Epithelial cell of proximal tubule (primary cell): ENCODE measurements around the gene C12orf76. TPM values are rescaled to one million over a fixed set of nuclear protein-coding genes. Genes with fewer than 3 reads are reported as not detected.
"Not testable (repeated sequence)": the region's sequence is repeated elsewhere in the genome, so short reads cannot be mapped to it uniquely, and the experiment has no call there.

Experiments
- DNase-seq: peaks from one replicate; pipeline ENCODE4 v3.0.0-alpha.2; 2011; ENCODE audit warnings: low read depth
- H3K4me3 ChIP-seq: 2 replicates; pipeline ENCODE4 v1.5.1; 2011; ENCODE audit warnings: low read depth, mild to moderate bottlenecking, low read length
- total RNA-seq: library from RNA; depleted of rRNA; stranded (reverse); fragments of >200 nt; gene quantifications from 2 replicates; pipeline ENCODE4 v1.2.3, GENCODE V29; 2015
- TF ChIP-seq, protein P1 (sequence below): conservative IDR thresholded peaks from 2 replicates; pipeline ENCODE4 v1.5.1; 2012; ENCODE audit warnings: low read depth, mild to moderate bottlenecking, low read length

Gene C12orf76
- total RNA-seq, 1 donor from 2014 or later = 12.6 TPM

DNA sequence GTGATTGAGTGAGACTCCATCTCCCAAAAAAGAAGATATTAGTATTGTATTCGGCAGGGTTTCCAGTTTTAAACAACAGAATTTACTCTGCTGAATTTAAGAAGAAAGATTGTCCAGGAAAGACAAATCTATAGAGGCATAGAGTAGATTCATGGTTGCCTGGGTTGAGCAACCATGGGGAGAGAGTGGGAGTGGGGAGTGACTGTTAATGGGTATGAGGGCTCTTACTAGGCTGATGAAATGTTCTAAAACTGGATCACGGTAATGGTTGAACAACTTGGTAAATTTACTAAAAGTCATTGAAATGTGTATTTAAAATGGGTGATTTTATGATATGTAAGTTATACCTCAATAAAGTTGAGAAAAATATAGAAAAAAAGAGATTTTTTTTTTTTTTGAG lies 13.9 kb upstream of the C12orf76 start:
- TF ChIP-seq, protein P1, sequence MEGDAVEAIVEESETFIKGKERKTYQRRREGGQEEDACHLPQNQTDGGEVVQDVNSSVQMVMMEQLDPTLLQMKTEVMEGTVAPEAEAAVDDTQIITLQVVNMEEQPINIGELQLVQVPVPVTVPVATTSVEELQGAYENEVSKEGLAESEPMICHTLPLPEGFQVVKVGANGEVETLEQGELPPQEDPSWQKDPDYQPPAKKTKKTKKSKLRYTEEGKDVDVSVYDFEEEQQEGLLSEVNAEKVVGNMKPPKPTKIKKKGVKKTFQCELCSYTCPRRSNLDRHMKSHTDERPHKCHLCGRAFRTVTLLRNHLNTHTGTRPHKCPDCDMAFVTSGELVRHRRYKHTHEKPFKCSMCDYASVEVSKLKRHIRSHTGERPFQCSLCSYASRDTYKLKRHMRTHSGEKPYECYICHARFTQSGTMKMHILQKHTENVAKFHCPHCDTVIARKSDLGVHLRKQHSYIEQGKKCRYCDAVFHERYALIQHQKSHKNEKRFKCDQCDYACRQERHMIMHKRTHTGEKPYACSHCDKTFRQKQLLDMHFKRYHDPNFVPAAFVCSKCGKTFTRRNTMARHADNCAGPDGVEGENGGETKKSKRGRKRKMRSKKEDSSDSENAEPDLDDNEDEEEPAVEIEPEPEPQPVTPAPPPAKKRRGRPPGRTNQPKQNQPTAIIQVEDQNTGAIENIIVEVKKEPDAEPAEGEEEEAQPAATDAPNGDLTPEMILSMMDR = no peak
- no peak overlapping the region for H3K4me3 ChIP-seq
- no peak for DNase-seq

DNA sequence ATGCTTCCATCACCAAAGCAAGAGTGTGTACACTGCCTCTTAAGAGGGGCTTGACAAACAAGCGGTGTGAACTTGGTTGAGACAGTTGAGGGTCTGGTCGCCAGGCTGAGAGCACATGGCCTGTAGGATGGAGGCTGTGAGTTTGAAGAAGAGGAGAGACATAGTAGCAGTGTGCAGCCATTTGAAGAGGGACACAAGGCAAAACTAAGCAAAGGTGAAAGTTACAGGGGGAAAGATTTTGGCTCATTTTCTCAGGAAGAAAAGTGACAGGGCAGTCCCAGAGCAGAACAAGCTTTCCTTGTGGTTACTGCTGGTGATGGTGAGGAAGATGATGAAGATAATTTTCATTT lies 11.3 kb upstream of the C12orf76 start:
- TF ChIP-seq, protein P1 = no peak
- no peak for DNase-seq

DNA sequence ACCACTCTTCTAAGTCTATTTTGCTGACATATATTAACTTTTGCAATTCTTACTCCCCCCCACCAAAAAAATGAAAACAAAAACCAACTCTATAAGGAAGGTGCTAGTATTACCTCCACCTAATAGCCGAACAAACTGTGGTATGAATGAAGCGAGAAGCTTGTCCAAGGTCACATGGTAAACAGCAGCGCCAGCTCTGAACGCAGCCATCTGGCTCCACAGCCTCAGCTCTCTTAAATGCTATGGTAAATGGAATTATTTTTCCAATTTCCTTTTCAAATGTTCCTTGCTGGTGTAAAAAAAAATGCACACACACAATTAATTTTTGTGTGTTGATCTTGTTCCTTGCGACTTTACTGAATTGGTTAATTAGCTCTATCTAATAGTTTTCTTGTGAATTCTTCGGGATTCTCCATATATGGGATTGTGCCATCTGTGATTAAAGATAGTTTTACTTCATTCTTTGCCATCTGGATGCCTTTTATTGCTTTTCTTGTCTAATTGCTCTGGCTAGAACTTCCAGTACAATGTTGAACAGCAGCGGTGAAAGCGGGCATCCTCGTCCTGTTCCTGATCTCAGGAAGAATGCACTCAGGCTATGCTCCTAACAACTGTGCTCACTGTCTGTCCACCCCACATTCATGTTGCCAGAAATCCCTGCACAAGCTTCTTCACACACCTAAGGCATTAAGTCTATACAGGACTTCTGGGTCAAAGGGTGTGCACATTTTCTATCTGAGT lies 10.7 kb upstream of the C12orf76 start:
- H3K4me3 ChIP-seq = no peak overlapping the region
- TF ChIP-seq, protein P1 = no peak
- DNase-seq = no peak

More for the DNA sequence above, 11.3 kb upstream of the C12orf76 start:
- H3K4me3 ChIP-seq = no peak overlapping the region

DNA sequence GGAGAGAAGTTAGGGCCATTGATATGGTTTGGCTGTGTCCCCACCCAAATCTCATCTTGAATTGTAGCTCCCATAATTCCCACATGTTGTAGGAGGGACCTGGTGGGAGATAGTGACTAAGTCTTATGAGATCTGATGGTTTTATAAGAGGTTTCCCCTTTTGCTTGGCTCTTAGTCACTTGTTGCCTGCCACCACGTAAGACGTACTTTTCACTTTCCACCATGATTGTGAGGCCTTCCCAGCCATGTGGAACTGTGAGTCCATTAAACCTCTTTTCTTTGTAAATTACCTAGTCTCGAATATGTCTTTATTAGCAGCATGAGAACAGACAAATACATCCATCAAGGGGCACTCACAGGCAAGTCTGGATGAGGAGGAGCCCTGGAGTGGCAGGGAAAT lies 8.3 kb upstream of the C12orf76 start:
- not testable (repeated sequence) for H3K4me3 ChIP-seq, DNase-seq

DNA sequence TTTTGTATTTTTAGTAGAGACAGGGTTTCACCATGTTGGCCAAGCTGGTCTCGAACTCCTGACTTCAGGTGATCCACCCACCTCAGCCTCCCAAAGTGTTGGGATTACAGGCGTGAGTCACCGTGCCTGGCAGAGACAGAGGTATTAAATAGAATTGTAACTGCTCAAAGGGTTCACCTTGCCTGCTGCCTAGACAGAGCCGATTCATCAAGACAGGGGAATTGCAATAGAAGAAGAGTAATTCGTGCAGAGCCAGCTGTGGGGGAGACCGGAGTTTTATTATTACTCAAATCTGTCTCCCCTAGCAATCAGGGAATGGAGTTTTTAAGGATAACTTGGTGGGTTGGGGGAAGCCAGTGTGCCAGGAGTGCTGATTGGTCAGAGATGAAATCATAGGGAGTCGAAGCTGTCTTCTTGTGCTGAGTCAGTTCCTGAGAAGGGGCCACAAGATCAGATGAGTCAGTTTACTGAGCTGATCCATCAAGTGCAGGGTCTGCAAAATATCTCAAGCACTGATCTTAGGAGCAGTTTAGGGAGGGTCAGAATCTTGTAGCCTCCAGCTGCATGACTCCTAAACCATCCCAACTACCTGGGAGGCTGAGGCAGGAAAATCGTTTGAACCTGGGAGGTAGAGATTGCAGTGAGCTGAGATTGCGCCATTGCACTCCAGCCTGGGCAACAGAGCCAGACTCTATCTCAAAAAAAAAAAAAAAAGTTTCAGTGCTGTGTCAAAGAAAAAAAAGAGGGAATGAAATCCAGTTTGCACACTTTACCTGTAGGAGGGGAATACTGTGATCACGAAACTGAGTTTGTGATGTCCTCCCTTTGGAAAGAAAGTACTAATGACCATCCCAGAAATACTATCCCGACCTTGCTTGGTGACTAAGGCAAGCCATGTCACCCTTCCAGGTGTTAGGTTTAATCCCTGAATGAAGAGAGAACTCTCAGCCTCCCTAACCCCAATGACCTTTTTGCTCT lies 7.3 kb upstream of the C12orf76 start:
- H3K4me3 ChIP-seq = not testable (repeated sequence)
- peak; percentile 82 for DNase-seq

DNA sequence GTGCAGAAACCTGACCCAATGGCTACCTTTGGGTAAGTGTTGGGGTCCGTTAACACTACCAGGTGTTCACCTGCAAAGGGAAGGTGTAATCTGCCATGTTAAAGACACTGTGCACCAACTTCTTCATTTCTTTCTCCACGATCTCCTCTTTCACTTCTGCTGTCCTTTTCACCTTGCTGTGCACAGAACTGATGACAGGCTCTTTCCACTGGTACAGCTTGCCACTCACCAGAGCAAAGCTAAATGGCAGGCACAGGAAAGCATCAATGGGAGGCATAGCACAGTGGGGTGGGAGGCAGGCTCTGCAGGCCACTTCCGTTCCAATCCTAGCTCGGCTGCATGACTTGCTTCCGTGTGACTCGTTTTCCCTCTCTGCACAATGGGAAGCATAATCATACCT lies 2.6 kb upstream of the C12orf76 start:
- no peak for DNase-seq
- TF ChIP-seq, protein P1 = no peak

DNA sequence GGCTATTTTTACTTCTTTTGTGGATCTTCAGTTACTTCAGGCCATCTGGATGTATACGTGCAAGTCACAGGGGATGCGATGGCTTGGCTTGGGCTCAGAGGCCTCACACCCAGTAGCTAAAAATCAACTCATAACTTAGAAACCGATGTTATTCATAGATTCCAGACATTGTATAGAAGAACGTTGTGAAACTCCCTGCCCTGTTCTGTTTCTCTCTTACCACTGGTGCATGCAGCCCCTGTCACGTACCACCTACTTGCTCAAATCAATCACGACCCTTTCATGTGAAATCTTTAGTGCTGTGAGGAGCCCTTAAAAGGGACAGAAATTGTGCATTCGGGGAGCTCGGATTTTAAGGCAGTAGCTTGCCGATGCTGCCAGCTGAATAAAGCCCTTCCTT lies 1.3 kb upstream of the C12orf76 start:
- not testable (repeated sequence) for DNase-seq, H3K4me3 ChIP-seq

More for the DNA sequence above, 2.6 kb upstream of the C12orf76 start:
- no peak overlapping the region for H3K4me3 ChIP-seq

DNA sequence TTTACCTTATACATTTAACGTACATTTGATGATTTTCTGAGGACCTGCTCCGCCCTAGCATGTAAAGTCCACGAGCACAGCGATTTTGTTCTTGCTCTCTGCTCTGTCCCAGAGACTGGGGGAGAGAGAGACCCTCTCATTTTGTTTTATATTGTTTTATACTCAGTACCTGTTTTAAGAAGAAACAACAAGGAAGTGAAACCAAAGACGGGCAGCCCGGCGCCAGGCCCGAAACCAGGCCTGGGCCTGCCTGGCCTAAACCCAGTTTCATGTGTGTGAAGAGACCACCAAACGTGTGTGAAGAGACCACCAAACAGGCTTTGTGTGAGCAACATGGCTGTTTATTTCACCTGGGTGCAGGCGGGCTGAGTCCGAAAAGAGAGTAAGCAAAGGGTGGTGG lies 712 bp upstream of the C12orf76 start:
- DNase-seq = not testable (repeated sequence)
- peak overlapping the region; percentile 81 for H3K4me3 ChIP-seq
